HL-60 (cell line): ENCODE measurements around the gene SASH1.

Source experiments
- TF ChIP-seq, protein P1 (sequence below): IDR thresholded peaks from one replicate; pipeline ENCODE4 v1.5.1; 2011; ENCODE audit warnings: low read length, control low read depth, inconsistent platforms; ENCODE audit not compliant: insufficient read depth
- TF ChIP-seq, protein P2 (sequence below): IDR thresholded peaks from 2 replicates; pipeline ENCODE4 v1.6.1; 2012; ENCODE audit warnings: low read depth; ENCODE audit not compliant: insufficient replicate concordance

DNA sequence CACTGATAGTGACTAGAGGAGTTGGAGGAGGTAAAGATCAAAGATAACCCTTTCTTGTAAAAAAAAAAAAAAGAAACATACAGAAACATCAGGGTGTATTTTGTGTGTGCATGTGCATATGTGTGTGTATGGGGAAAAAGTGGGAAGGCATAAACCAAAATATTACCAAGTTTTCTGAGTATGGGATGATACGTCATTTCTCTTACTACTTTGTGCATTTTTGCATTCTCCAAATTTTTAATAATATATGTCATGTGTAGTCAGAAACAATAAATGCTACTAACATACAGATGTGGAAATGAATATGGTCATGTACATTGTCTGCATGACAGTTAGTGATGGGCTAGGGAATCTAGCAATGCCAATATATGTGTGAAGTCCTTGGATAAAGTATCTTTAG lies 161.1 kb downstream of the SASH1 start:
- TF ChIP-seq, protein P1, sequence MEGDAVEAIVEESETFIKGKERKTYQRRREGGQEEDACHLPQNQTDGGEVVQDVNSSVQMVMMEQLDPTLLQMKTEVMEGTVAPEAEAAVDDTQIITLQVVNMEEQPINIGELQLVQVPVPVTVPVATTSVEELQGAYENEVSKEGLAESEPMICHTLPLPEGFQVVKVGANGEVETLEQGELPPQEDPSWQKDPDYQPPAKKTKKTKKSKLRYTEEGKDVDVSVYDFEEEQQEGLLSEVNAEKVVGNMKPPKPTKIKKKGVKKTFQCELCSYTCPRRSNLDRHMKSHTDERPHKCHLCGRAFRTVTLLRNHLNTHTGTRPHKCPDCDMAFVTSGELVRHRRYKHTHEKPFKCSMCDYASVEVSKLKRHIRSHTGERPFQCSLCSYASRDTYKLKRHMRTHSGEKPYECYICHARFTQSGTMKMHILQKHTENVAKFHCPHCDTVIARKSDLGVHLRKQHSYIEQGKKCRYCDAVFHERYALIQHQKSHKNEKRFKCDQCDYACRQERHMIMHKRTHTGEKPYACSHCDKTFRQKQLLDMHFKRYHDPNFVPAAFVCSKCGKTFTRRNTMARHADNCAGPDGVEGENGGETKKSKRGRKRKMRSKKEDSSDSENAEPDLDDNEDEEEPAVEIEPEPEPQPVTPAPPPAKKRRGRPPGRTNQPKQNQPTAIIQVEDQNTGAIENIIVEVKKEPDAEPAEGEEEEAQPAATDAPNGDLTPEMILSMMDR = no peak
- TF ChIP-seq, protein P2, sequence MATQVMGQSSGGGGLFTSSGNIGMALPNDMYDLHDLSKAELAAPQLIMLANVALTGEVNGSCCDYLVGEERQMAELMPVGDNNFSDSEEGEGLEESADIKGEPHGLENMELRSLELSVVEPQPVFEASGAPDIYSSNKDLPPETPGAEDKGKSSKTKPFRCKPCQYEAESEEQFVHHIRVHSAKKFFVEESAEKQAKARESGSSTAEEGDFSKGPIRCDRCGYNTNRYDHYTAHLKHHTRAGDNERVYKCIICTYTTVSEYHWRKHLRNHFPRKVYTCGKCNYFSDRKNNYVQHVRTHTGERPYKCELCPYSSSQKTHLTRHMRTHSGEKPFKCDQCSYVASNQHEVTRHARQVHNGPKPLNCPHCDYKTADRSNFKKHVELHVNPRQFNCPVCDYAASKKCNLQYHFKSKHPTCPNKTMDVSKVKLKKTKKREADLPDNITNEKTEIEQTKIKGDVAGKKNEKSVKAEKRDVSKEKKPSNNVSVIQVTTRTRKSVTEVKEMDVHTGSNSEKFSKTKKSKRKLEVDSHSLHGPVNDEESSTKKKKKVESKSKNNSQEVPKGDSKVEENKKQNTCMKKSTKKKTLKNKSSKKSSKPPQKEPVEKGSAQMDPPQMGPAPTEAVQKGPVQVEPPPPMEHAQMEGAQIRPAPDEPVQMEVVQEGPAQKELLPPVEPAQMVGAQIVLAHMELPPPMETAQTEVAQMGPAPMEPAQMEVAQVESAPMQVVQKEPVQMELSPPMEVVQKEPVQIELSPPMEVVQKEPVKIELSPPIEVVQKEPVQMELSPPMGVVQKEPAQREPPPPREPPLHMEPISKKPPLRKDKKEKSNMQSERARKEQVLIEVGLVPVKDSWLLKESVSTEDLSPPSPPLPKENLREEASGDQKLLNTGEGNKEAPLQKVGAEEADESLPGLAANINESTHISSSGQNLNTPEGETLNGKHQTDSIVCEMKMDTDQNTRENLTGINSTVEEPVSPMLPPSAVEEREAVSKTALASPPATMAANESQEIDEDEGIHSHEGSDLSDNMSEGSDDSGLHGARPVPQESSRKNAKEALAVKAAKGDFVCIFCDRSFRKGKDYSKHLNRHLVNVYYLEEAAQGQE = no peak
